IMR-90 (cell line): Measurements from ENCODE around the gene IL22RA1. TPM values are rescaled to one million over a fixed set of nuclear protein-coding genes. Genes with fewer than 3 reads are reported as not detected.

ENCODE experiments used
- ATAC-seq: fragments of 200-7000 bp; cut with Tn5 transposase; 2 replicates; pipeline ENCODE4 v1.9.1; 2020; ENCODE audit warnings: low read depth, mild to moderate bottlenecking, moderate library complexity
- BruUV-seq: library from RNA; stranded (reverse); fragments of 400-500 nt; replicated peaks from 2 replicates; lab custom pipeline; 2021; lab: Mats Ljungman, UMichigan
- CTCF ChIA-PET: fragments of 300-600 bp; formaldehyde crosslinking; extraction: SDS; loops from one replicate; lab custom pipeline; 2021; ENCODE audit warnings: antibody characterized with exemption; lab: Yijun Ruan, JAX
- POLR2A ChIA-PET: fragments of 300-600 bp; sonication (Branson Sonifier 250); formaldehyde crosslinking; loops from one replicate; lab custom pipeline; 2022; ENCODE audit warnings: antibody characterized with exemption; ENCODE audit not compliant: unreplicated experiment; lab: Charles Lee
- DNase-seq: peaks from one replicate; pipeline ENCODE4 v3.0.0; 2013
- H2AFZ ChIP-seq: replicated peaks from 2 replicates; pipeline ENCODE3; 2013; ENCODE audit warnings: low read length, mild to moderate bottlenecking; ENCODE audit not compliant: poor library complexity
- H2AK5ac ChIP-seq: 2 replicates; pipeline ENCODE4 v1.6.1; 2013; ENCODE audit warnings: low read depth, low read length, inconsistent platforms
- H2AK9ac ChIP-seq: replicated peaks from 2 replicates; pipeline ENCODE3; 2013; ENCODE audit warnings: mild to moderate bottlenecking, low read depth, low read length, moderate library complexity; ENCODE audit not compliant: poor library complexity
- H2BK120ac ChIP-seq: 2 replicates; pipeline ENCODE4 v1.6.1; 2013; ENCODE audit warnings: low read depth, low read length, inconsistent platforms
- H2BK15ac ChIP-seq: 3 replicates; pipeline ENCODE4 v1.6.1; 2013; ENCODE audit warnings: low read depth, low read length, inconsistent platforms
- H2BK20ac ChIP-seq: 2 replicates; pipeline ENCODE4 v1.6.1; 2013; ENCODE audit warnings: low read depth, mild to moderate bottlenecking, inconsistent platforms, low read length, moderate library complexity
- H2BK5ac ChIP-seq: 2 replicates; pipeline ENCODE4 v1.6.1; 2013; ENCODE audit warnings: mild to moderate bottlenecking, low read depth, low read length, inconsistent platforms; ENCODE audit not compliant: poor library complexity, severe bottlenecking
- H3K14ac ChIP-seq: replicated peaks from 2 replicates; pipeline ENCODE4 v1.6.1; 2013; ENCODE audit warnings: low read depth, low read length, inconsistent platforms
- H3K18ac ChIP-seq: 2 replicates; pipeline ENCODE4 v1.6.1; 2013; ENCODE audit warnings: low read depth, low read length, control low read depth
- H3K23ac ChIP-seq: 2 replicates; pipeline ENCODE4 v1.6.1; 2013; ENCODE audit warnings: low read depth, low read length, inconsistent platforms
- H3K27ac ChIP-seq: 2 replicates; pipeline ENCODE4 v1.5.1; 2013; ENCODE audit warnings: mild to moderate bottlenecking, control low read depth, low read length; ENCODE audit not compliant: insufficient read depth
- H3K27me3 ChIP-seq: 2 replicates; pipeline ENCODE4 v1.6.1; 2013; ENCODE audit warnings: low read length; ENCODE audit not compliant: control insufficient read depth, insufficient read depth
- H3K36me3 ChIP-seq: 2 replicates; pipeline ENCODE4 v1.6.1; 2013; ENCODE audit warnings: low read length, mixed read lengths; ENCODE audit not compliant: control insufficient read depth, insufficient read depth
- H3K4ac ChIP-seq: 2 replicates; pipeline ENCODE4 v1.6.1; 2013; ENCODE audit warnings: low read depth, low read length, inconsistent platforms
- H3K4me1 ChIP-seq: 2 replicates; pipeline ENCODE4 v1.6.1; 2013; ENCODE audit warnings: low read length, mixed read lengths; ENCODE audit not compliant: control insufficient read depth, insufficient read depth
- H3K4me2 ChIP-seq: 2 replicates; pipeline ENCODE4 v1.6.1; 2013; ENCODE audit warnings: low read depth, mild to moderate bottlenecking, control low read depth, low read length, moderate library complexity
- H3K4me3 ChIP-seq: 2 replicates; pipeline ENCODE4 v1.5.1; 2013; ENCODE audit warnings: low read depth, mild to moderate bottlenecking, control low read depth, low read length, moderate library complexity; ENCODE audit not compliant: insufficient read depth
- H3K56ac ChIP-seq: 2 replicates; pipeline ENCODE4 v1.6.1; 2013; ENCODE audit warnings: low read length, inconsistent platforms; ENCODE audit not compliant: insufficient read depth; ENCODE audit errors: extremely low read depth
- H3K79me1 ChIP-seq, 2 experiments: 2 replicates each; pipeline ENCODE4 v1.6.1; 2013; ENCODE audit warnings: low read length in 2 of 2, inconsistent platforms in 1 of 2, low read depth in 1 of 2
- H3K9ac ChIP-seq: 2 replicates; pipeline ENCODE4 v1.6.1; 2013; ENCODE audit warnings: low read depth, low read length, control low read depth
- H3K9me1 ChIP-seq: 2 replicates; pipeline ENCODE4 v1.6.1; 2013; ENCODE audit warnings: low read length, inconsistent platforms; ENCODE audit not compliant: insufficient read depth
- H3K9me3 ChIP-seq: 2 replicates; pipeline ENCODE4 v1.6.1; 2013; ENCODE audit warnings: low read length; ENCODE audit not compliant: control insufficient read depth, insufficient read depth
- H4K20me1 ChIP-seq: 2 replicates; pipeline ENCODE4 v1.6.1; 2013; ENCODE audit warnings: low read length, inconsistent platforms; ENCODE audit not compliant: insufficient read depth
- H4K5ac ChIP-seq: 2 replicates; pipeline ENCODE4 v1.6.1; 2013; ENCODE audit warnings: mild to moderate bottlenecking, low read depth, low read length, control low read depth
- H4K8ac ChIP-seq, 2 experiments: 2 replicates each; pipeline ENCODE4 v1.6.1; 2013; ENCODE audit warnings: low read depth in 2 of 2, low read length in 2 of 2, control low read depth in 1 of 2, inconsistent platforms in 1 of 2
- H4K91ac ChIP-seq: 2 replicates; pipeline ENCODE4 v1.6.1; 2013; ENCODE audit warnings: low read depth, low read length, inconsistent platforms; ENCODE audit not compliant: insufficient read depth
- FOS ChIP-seq: fragments of 150-350 bp; IDR thresholded peaks from 2 replicates; pipeline ENCODE4 v1.6.1; 2016; ENCODE audit warnings: low read depth, low read length
- MAFK ChIP-seq: IDR thresholded peaks from 2 replicates; pipeline ENCODE4 v1.6.1; 2012; ENCODE audit warnings: low read depth, low read length, improper control_type of control experiment
- MAZ ChIP-seq: IDR thresholded peaks from 2 replicates; pipeline ENCODE4 v1.6.1; 2012; ENCODE audit warnings: low read depth, mild to moderate bottlenecking, low read length, improper control_type of control experiment, moderate library complexity, borderline replicate concordance
- WGBS, 2 experiments: methylation state at CpG; one replicate each; pipeline versions ENCODE4 v1.1.5 to v1.1.7; 2013; ENCODE audit warnings: missing lambda C conversion rate in 2 of 2; ENCODE audit not compliant: insufficient read length in 1 of 2; ENCODE audit errors: extremely low coverage in 2 of 2; 5-methylcytosine and 5-hydroxymethylcytosine counted together
- dilution Hi-C: fragments of 300-500 bp; cut with HindIII; formaldehyde crosslinking; loops from one replicate; pipeline ENCODE4 v1.14.3; 2018; ENCODE audit warnings: low sequenced_read_pairs; ENCODE audit not compliant: unreplicated experiment
- in situ Hi-C: fragments of 300-500 bp; cut with MboI; formaldehyde crosslinking; loops from 3 replicates; pipeline ENCODE4 v1.14.3; 2019; ENCODE audit warnings: low sequenced_read_pairs, inconsistent platforms, mixed read lengths
- intact Hi-C: fragments of 100-400 bp; cut with micrococcal nuclease; formaldehyde crosslinking; loops from 2 replicates; pipeline ENCODE4 v1.10.0; 2022
- polyA plus RNA-seq, 3 experiments: library from polyadenylated mRNA; depleted of rRNA; stranded (reverse); fragments of >200 nt; gene quantifications; 2 replicates each; pipeline ENCODE4 v1.2.3, GENCODE V29; 2012; ENCODE audit warnings: low replicate concordance in 1 of 3
- total RNA-seq: library from RNA; depleted of rRNA; stranded (reverse); fragments of >200 nt; gene quantifications from 2 replicates; pipeline ENCODE4 v1.2.3, GENCODE V29; 2012

IL22RA1 gene
- total and polyA plus RNA-seq, 2 of the 4 experiments (the other 2 are of a cell fraction), result not detected

GRCh38 chr1:24168245-24168644, 25.3 kb upstream of the IL22RA1 start:
- POLR2A ChIA-PET, result no interaction called here
- H4K5ac ChIP-seq, result no peak overlapping the region
- H3K23ac ChIP-seq, result no peak overlapping the region
- DNase-seq (no peak), ATAC-seq (no peak)
- no peak overlapping the region for H3K27ac ChIP-seq
- BruUV-seq, result no TSS peak
- H3K4me3 ChIP-seq, result no peak overlapping the region
- no peaks in the 10 kb centered on the region; the same call in 1 of the 2 replicates for H3K9me1 ChIP-seq
- no peak overlapping the region for H3K18ac ChIP-seq
- no peak overlapping the region for H2BK15ac ChIP-seq
- dilution Hi-C loops (no loop called here), intact Hi-C loops (no loop called here), in situ Hi-C loops (no loop called here)
- no peak overlapping the region for H4K8ac ChIP-seq
- peaks cover 46% of the 10 kb centered on the region for H3K27me3 ChIP-seq
- H2AK9ac ChIP-seq, result no peak overlapping the region
- no peak overlapping the region for H2AFZ ChIP-seq
- H2BK120ac ChIP-seq, result no peak overlapping the region
- no peak overlapping the region for H3K56ac ChIP-seq
- no peak overlapping the region for H3K4me2 ChIP-seq
- no peaks in the 10 kb centered on the region for H3K4me1 ChIP-seq
- no peak overlapping the region for H3K9ac ChIP-seq
- no peak overlapping the region for H3K14ac ChIP-seq
- H3K79me1 ChIP-seq, result no peaks in the 10 kb centered on the region
- CTCF ChIA-PET, result no interaction called here
- 0 out of 2 replicates have a peak, but pooled peaks cover 2% of the 10 kb centered on the region for H3K9me3 ChIP-seq
- TF ChIP-seq MAZ (no peak), MAFK (no peak), FOS (no peak)
- H2AK5ac ChIP-seq, result no peak overlapping the region
- H4K20me1 ChIP-seq, result no peaks in the 10 kb centered on the region
- H3K4ac ChIP-seq, result no peak overlapping the region
- no peaks in the 10 kb centered on the region for H3K36me3 ChIP-seq
- WGBS, 2 experiments, result 70% methylated on average over 2 of the region's 7 CpGs; no CpG with 5 or more reads in 1 of the 2 experiments
- H2BK20ac ChIP-seq, result no peak overlapping the region
- H2BK5ac ChIP-seq, result no peak overlapping the region
- no peak overlapping the region for H4K91ac ChIP-seq
